Heart right ventricle (tissue), 16 donors: ENCODE data around the gene PTGER2. TPM values are rescaled to one million over a fixed set of nuclear protein-coding genes. Genes with fewer than 3 reads are reported as not detected.

Experiments used
- ATAC-seq, 8 donors: fragments of 200-7000 bp; cut with Tn5 transposase; one replicate each; pipeline ENCODE4 v1.9.1; 2020; ENCODE audit warnings: mild to moderate bottlenecking in 8 of 8, moderate library complexity in 8 of 8, moderate number of reproducible peaks in 1 of 8
- DNase-seq, 2 donors: peaks; one replicate each; pipeline ENCODE4 v3.0.0-alpha.2; 2020
- H3K27ac ChIP-seq, 10 donors: fragments of 200-600 bp; sonication (generic) in 2 of 10; one replicate each; pipeline versions ENCODE4 v1.5.0 to v1.8.0; 2020 to 2022; ENCODE audit warnings: mild to moderate bottlenecking in 3 of 10
- H3K27me3 ChIP-seq, 7 donors: fragments of 200-600 bp; one replicate each; pipeline ENCODE4 v1.8.0; 2021 to 2022; ENCODE audit warnings: mild to moderate bottlenecking in 2 of 7
- H3K36me3 ChIP-seq, 9 donors: fragments of 200-600 bp; sonication (generic) in 1 of 9; one replicate each; pipeline versions ENCODE4 v1.5.0 to v1.8.0; 2020 to 2022; ENCODE audit warnings: mild to moderate bottlenecking in 2 of 9
- H3K4me1 ChIP-seq, 9 donors: fragments of 200-600 bp; sonication (generic) in 1 of 9; one replicate each; pipeline versions ENCODE4 v1.5.0 to v1.8.0; 2020 to 2022; ENCODE audit warnings: mild to moderate bottlenecking in 4 of 9
- H3K4me3 ChIP-seq, 10 donors: fragments of 200-600 bp; sonication (generic) in 2 of 10; one replicate each; pipeline versions ENCODE4 v1.5.0 to v1.8.0; 2020 to 2022; ENCODE audit warnings: mild to moderate bottlenecking in 7 of 10, moderate library complexity in 2 of 10
- H3K9me3 ChIP-seq, 11 donors: fragments of 200-600 bp in 10 of 11; sonication (generic) in 2 of 11; one replicate each; pipeline versions ENCODE4 v1.5.0 to v1.8.0; 2013 to 2022; ENCODE audit warnings: mild to moderate bottlenecking in 2 of 11, control low read depth in 1 of 11, moderate library complexity in 1 of 11
- CTCF ChIP-seq, 9 donors: fragments of 200-600 bp; sonication (generic) in 2 of 9; IDR thresholded peaks; one replicate each; pipeline versions ENCODE4 v1.5.0 to v1.8.0; 2021 to 2022; ENCODE audit warnings: antibody characterized with exemption in 9 of 9, mild to moderate bottlenecking in 5 of 9, moderate library complexity in 1 of 9
- WGBS, 2 donors: extraction: QIAGEN DNeasy Blood & Tissue Kit; methylation state at CpG; one replicate each; pipeline ENCODE4 v1.1.7; 2013; ENCODE audit warnings: inconsistent platforms in 1 of 2; 5-methylcytosine and 5-hydroxymethylcytosine counted together
- intact Hi-C, 10 donors: fragments of 100-400 bp; cut with DNase I; formaldehyde crosslinking; loops; one replicate each; pipeline versions ENCODE4 v1.11.1 to v1.14.2; 2022
- polyA plus RNA-seq, 2 donors: library from polyadenylated mRNA; stranded (reverse); fragments of 200-250 nt; gene quantifications; one replicate each; pipeline ENCODE4 v1.2.3, GENCODE V29; 2013
- total RNA-seq, 10 donors: library from RNA; stranded (reverse); fragmentation: NEBNext Ultra II Directional in 3 of 10; extraction: Animal tissue kit (Norgen Biotek cat#: 25700) in 3 of 10; gene quantifications; one replicate each; pipeline versions ENCODE4 v1.2.1 to v1.2.4, GENCODE V29; 2021 to 2023
- donor health status: Arrhythmogenic right ventricular cardiomyopathy.
- donor health status: ischemic (EF 13 %, LVEDD 7.1; RV severe dilation, severe dysfunction).
- donor health status: healthy with polysubstance abuse.
- donor health status: DM: no; HTN: yes; CAD: no.
- donor health status: DM: no; HTN: no; CAD: no.
- donor health status: ischemic (EF 25% LVEDD 6.9; RV normal size, moderate dysfunction).
- donor health status: ischemic (EF 25% LVEDD 5.7; RV mildly dilated, moderate dysfunction).
- donor health status: healthy.
- donor health status: DM: yes; HTN: yes; CAD: no.
- donor health status: Ischemic cardiomyopathy.
- donor health status: ischemic (EF 35%, LVEDD 5.7; RV mildly dilated, moderate dysfunction).
- donor health status: nonischemic (EF 11% LVEDD 7.7; RV severe dilation, severe dysfunction).
- donor health status: DM: yes; HTN: yes; CAD: no.
- donor health status: PGD.
- donor health status: ischemic (EF 29% LVEDD 5.4; RV normal size, mild dysfunction).
- donor health status: nonischemic (EF 23%, LVEDD 6.1; RV moderate dilation, normal function).

PTGER2 gene
- total and polyA plus RNA-seq, 12 donors, result 0.11 to 2.4 (median 0.34) TPM

DNA sequence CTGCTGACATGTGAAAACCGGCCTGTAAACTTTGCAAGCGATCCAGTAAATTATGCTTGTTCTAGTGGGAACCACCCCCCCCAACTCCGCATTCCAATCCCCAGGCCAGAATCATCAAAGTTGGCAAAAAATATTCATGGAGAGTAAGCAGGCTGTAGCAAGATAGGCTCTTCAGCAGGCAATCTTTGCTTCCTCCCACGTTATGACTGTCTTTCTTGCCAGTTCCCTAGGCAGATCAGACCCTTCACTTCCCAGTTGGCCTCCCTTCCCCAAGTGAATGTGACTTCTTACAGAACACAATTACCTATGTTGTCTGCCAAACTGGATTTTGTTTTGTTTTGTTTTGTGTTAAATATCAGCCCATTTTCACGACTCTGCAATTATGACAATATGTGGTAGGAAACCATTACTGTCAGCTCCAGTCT lies 1.2 kb upstream of the PTGER2 start:
- DNase-seq (no peak), ATAC-seq (peak in 1 of 8 donors; percentile 15)
- H3K4me3 ChIP-seq, result peak overlapping the region in 6 of 10 donors; percentile 54 to 74 (median 61)
- H3K9me3 ChIP-seq, result no peaks in the 10 kb centered on the region
- H3K27me3 ChIP-seq, result peaks cover 0 to 54% (median 39%) of the 10 kb centered on the region in 7 donors
- no peak for TF ChIP-seq CTCF (IDR thresholded peaks at IDR 0.05)
- H3K27ac ChIP-seq, result peak overlapping the region in 2 of 10 donors; percentile 21 to 92
- H3K36me3 ChIP-seq, result no peaks in the 10 kb centered on the region
- H3K4me1 ChIP-seq, result peaks cover 2 to 82% (median 15%) of the 10 kb centered on the region in 9 donors
- intact Hi-C loops, result loop anchor here in 1 of 10 donors (10.0 kb wide), 1 partner anchor 92 kb away; no protein-coding TSS in a partner anchor
- 61 to 68% methylated on average over 5 of the region's 5 CpGs for WGBS, 2 donors

GRCh38 chr14:52313462-52313861 lies 650 bp upstream of the PTGER2 start:
- no peak for TF ChIP-seq CTCF (IDR thresholded peaks at IDR 0.05)
- H3K27ac ChIP-seq, result peak overlapping the region in 4 of 10 donors; percentile 3 to 92 (median 26)
- peaks cover 0 to 54% (median 39%) of the 10 kb centered on the region in 7 donors for H3K27me3 ChIP-seq
- intact Hi-C loops, result loop anchor here in 1 of 10 donors (10.0 kb wide), 1 partner anchor 91 kb away; no protein-coding TSS in a partner anchor
- peak overlapping the region; percentile 29 to 74 (median 57) for H3K4me3 ChIP-seq
- peaks cover 2 to 84% (median 15%) of the 10 kb centered on the region in 9 donors for H3K4me1 ChIP-seq
- no peaks in the 10 kb centered on the region for H3K9me3 ChIP-seq
- peak in 1 of 8 donors; percentile 14 for ATAC-seq
- H3K36me3 ChIP-seq, result no peaks in the 10 kb centered on the region
- WGBS, 2 donors, result 29 to 34% methylated on average over 10 of the region's 10 CpGs
- DNase-seq, result no peak

- ATAC-seq (peak; percentile 9 to 45 (median 28)), DNase-seq (peak in 1 of 2 donors; percentile 23)
- intact Hi-C loops, result loop anchor here in 1 of 10 donors (10.0 kb wide), 1 partner anchor 90 kb away; no protein-coding TSS in a partner anchor
- TF ChIP-seq CTCF (IDR thresholded peaks at IDR 0.05), result no peak
- Histone ChIP-seq H3K9me3 (no peaks in the 10 kb centered on the region), H3K4me1 (peaks cover 2 to 90% (median 15%) of the 10 kb centered on the region in 9 donors), H3K4me3 (peak overlapping the region; percentile 29 to 74 (median 57)), H3K36me3 (no peaks in the 10 kb centered on the region), H3K27ac (peak overlapping the region in 4 of 10 donors; percentile 31 to 92 (median 36)), H3K27me3 (peaks cover 0 to 46% (median 39%) of the 10 kb centered on the region in 7 donors)
- 1 to 3% methylated on average over 63 of the region's 63 CpGs for whole genome bisulfite sequencing, 2 donors
Measured at GRCh38 chr14:52314595-52315354, 663 bp downstream of the PTGER2 start.

DNA sequence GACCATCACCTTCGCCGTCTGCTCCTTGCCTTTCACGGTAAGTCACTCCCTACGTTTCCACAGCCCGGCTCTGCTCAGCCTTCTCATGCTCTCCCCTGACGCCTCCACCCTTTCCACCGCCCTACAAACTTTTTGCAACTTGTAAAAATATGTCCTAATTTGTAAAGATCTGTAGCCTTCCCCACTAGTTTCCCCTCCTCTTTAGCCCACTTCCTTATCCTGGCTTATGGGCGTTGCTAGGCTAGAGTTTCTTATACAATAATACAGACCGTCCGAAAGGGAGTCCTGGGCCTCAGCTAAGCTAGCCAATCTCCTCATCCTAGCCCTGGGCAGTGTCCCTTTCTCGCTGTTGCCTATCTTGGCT lies 1.2 kb downstream of the PTGER2 start:
- Histone ChIP-seq H3K36me3 (no peaks in the 10 kb centered on the region), H3K27me3 (peaks cover 0 to 46% (median 39%) of the 10 kb centered on the region in 7 donors), H3K4me3 (peak overlapping the region in 8 of 10 donors; percentile 44 to 74 (median 60)), H3K4me1 (peaks cover 2 to 87% (median 15%) of the 10 kb centered on the region in 9 donors), H3K27ac (peak overlapping the region in 1 of 10 donors; percentile 92), H3K9me3 (no peaks in the 10 kb centered on the region)
- 27 to 36% methylated on average over 11 of the region's 11 CpGs for WGBS, 2 donors
- no peak for TF ChIP-seq CTCF (IDR thresholded peaks at IDR 0.05)
- intact Hi-C loops, result loop anchor here in 1 of 10 donors (10.0 kb wide), 1 partner anchor 89 kb away; no protein-coding TSS in a partner anchor
- no peak for DNase-seq
- peak in 2 of 8 donors; percentile 15 to 17 for ATAC-seq
